ENCODE results near the gene FAM193A.
A peak's percentile ranks its signal among the peaks of the same experiment; 100 is the strongest.
"Not testable (repeated sequence)": the region's sequence is repeated elsewhere in the genome, so short reads cannot be mapped to it uniquely, and the experiment has no call there.

The FAM193A gene, protein sequence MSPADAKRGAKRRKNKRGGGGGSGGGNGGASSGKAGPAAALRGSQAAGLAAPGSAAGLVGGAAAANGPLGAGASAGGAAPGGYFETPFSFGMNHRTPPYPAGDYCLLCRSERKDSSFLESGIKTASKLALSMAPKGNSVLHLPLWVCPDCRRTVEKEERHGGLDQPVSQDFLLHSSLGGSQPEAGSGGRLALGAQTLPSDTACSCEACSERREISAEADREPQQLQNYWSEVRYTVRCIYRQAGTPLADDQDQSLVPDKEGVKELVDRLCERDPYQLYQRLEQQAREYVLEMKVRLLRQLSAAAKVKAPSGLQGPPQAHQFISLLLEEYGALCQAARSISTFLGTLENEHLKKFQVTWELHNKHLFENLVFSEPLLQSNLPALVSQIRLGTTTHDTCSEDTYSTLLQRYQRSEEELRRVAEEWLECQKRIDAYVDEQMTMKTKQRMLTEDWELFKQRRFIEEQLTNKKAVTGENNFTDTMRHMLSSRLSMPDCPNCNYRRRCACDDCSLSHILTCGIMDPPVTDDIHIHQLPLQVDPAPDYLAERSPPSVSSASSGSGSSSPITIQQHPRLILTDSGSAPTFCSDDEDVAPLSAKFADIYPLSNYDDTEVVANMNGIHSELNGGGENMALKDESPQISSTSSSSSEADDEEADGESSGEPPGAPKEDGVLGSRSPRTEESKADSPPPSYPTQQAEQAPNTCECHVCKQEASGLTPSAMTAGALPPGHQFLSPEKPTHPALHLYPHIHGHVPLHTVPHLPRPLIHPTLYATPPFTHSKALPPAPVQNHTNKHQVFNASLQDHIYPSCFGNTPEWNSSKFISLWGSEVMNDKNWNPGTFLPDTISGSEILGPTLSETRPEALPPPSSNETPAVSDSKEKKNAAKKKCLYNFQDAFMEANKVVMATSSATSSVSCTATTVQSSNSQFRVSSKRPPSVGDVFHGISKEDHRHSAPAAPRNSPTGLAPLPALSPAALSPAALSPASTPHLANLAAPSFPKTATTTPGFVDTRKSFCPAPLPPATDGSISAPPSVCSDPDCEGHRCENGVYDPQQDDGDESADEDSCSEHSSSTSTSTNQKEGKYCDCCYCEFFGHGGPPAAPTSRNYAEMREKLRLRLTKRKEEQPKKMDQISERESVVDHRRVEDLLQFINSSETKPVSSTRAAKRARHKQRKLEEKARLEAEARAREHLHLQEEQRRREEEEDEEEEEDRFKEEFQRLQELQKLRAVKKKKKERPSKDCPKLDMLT (N-terminal part only)

DNA sequence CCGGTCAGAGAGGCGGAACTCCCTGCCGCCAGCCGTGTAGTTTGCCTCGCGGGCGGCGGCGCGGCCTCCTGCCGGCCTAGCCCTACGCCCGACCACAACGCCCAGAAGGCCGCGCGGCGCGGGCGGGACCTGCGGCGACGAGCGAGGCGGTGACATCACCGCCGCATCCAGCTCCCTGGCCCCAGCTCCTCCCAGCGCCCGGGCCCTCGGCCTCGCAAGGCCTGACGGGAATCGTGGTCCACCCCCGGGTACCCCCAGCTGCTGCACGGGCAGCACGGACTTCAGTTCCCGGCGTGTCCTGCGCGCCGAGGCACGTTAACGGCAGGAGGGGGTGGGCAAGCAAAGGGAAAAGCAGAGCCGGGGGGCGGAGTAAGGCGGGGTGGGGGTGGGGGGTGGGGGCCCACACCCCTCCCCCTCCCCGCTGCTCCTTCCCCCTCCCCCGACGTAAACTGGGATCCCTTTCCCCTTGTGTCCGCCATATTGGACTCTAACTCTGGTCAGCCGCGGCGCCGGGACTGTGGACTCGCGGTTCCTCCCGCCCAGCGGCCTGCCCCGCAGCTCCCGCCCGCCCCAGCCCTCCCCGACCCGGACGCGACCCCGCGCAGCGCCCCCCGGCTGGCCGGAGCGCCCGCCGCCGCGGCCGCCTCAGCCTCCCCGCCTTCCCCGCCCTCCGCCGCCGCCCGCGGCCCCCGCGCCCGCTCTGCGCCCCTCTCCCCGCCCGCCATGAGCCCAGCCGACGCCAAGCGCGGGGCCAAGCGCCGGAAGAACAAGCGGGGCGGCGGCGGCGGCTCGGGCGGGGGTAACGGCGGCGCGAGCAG, at the start of gene FAM193A:
TSS of gene FAM193A (plus strand) at position 455 of the 818 bp plus-strand sequence. CDS start at position 724, 269 bp downstream.
- peak; percentile 99 for DNase-seq (ENCODE audit: low read depth, low spot score)

DNA sequence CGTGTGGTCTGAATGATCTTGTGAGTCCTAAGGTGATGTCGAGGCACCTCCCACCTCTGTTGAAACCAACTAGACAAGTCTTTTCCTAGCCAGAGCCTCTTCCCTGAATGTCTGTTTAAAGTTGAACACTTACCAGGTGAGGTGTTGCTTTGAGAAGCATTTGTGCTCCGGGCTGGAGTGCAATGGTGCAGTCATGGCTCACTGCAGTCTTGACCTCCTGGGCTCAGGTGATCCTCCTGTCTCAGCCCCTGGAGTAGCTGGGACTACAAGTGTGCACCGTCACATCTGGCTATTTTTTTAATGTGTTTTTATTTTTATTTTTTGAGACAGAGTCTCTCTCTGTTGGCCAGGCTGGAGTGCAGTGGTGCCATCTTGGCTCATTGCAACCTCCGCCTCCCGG, 49.5 kb upstream of the FAM193A start:
- no peak for DNase-seq (ENCODE audit: low read depth, low spot score)

DNA sequence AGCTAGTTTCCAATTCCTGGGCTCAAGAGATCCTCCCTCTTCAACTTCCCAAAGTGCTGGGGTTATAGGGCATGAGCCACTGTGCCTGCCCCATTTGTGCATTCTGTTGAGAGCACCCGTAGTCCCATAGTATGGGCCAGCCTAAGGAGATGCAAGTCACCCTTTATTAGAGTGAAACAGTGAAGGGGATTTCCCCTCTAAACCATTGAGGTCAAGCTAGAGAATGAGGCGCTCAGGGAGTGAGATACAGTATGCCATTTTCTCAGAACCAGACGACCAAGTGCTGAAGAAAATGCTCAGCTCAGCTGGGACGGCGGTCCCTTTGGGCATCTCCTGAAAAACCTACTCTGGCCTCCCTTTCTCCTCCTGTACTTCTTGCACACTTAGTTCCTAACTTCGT, 48.8 kb upstream of the FAM193A start:
- no peak for DNase-seq (ENCODE audit: low read depth, low spot score)

DNA sequence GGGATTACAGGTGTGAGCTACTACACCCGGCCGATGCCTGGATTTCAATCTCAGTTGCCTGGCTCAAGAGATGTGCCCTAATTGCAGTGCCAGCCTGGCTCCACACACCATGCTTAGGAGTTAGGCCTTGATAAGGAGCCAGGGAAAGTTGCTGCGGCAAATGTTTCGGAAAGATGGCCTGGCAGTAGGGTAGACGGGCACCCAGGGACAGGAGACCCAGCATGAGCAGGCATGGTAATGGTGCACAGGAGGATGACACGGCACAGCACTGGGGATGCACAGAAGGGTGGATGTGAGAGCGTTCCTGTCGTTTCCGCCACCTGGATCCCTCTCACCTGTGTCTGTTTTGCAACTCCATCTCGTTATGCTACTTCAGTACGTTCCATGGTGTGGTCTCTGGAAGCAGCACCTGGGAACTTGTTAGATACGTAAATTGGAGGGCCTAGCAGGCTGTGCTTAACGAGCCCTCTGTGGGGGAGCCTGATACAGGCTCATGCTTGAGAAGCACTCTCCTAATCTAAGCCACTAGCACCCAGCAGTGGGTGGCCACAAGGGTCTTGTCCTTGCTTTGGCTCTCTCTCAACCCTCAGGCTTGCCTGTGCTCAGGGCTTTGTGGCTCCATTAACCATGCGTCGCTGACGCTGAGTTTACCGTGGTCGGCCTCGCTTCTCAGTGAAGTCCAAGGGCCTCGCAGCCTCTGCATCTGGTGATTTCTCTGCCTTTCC, 47.2 kb upstream of the FAM193A start:
- DNase-seq (ENCODE audit: low read depth, low spot score), result no peak

DNA sequence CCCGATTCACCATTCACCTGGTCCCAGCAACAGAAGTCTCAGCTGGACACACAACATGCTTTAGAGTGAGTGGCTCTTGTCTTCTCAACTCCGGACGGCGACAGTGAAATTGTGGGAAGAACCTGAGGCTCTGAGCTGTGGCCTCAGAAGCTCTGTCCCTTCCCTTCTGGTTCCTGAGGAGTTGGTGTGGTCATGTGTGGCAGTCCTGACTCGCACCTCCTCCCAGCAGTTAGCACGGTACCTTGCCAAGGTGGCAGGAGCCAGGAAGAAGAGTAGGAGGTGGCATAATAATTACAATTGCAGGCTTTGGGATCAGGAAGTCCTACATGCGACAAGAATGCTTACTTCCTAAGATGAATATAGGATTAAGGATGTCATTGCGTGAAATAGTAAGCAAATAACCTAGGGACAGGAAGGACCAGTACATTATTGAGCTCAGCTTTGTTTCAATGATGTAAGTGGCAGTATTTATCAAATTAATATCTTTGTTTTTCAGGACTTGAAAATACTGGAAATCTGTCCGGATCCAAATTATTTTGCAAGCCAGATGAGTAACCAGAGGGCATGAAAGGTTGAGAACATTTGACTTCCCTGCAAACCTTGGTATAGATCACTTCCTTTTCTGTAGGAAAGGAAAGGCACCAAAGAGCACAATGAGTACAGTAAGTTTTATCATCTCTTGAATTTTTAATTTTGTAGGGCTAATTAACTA, 46.5 kb upstream of the FAM193A start:
- DNase-seq (ENCODE audit: low read depth, low spot score), result no peak

DNA sequence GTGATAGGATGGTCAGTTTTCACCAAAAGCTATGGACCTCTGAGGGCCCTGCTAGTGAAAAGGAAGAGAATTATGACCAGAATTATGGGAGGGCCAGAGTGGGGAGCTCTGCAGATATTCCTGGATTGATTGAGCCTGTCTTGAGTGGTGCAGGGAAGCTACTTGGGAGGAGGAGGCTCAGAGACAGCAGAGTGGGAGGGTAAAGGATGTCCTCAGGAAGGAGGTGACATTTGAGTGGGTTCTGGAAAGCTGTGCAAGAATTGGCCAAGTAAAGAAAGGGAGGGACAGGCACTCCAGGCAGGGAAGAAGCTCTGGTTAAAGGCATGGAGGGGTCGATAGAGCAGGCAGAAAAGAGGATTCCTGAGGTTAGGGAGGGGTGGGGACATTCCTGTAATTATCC, 43.5 kb upstream of the FAM193A start:
- DNase-seq (ENCODE audit: low read depth, low spot score), result no peak

DNA sequence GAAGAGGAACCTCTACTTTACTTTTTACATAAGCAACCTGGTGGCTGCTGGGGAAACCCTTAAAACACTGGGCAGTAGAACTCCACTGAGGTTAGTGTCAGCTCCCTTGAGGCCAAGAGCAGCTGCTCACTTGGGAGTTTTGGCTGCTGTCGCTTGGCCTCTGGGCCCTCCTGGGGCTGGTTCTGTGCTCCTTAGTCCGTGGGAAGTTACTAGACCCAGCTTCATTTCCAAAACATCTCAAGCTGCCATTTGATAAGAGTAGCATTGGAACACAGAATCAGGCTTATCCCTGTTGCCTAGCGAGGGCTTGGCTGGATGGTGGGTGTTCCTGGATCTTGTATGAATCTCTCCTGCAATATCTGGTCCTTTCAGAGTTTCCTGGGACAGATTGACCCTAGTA, 41.5 kb upstream of the FAM193A start:
- no peak for DNase-seq (ENCODE audit: low read depth, low spot score)

DNA sequence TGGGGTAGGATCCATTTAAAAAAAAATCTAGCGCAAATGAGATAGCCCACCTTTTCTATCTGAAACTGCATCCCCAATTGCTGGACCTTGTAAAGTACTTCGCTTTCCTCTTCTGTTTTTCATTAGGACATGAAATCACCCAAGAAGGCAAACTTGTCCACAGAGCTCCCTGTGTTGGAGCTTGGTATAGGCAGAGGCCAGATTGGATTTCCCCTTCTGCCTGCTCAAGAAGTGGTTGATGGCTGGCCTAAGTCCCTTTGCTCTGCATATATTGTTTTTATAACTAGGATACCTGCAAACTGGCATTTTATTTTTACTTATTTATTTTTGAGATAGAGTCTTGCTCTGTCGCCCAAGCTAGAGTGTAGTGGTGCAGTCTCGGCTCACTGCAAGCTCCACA, 39.1 kb upstream of the FAM193A start:
- DNase-seq (ENCODE audit: low read depth, low spot score), result no peak

DNA sequence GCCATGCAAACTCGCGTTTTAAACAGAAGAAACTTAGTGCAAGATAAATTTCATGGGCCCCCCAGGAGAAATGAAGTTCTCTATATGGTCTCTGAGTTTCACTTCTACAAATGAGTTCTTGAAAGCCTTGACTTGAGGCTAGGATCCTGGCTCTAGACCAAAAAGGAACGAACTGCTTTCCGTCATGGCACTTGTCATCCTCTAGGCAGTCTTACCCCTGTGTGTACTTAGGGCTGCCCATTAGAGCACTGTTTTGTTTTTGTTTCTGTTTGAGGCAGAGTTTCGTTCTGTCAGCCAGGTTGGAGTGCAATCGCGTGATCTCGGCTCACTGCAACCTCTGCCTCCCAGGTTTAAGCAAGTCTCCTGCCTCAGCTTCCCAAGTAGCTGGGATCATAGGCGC, 38.5 kb upstream of the FAM193A start:
- DNase-seq (ENCODE audit: low read depth, low spot score), result no peak

DNA sequence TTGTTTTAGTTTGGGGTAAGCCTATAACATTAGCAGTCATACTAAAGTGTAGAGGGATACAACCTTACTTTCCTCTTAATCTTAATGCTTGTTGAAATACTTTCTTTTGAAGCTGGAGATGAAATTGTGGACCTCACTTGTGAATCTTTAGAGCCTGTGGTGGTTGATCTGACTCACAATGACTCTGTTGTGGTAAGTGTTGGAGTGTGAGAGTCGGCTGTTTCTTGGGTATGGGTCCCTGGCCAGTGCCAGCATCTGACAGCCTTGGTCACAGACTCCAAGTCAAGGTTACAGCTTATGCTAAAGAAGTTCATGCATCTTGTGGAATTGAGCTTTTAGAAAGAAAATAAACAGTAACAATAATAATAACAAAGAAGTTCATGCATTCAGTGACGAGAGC, 35.9 kb upstream of the FAM193A start:
- no peak for DNase-seq (ENCODE audit: low read depth, low spot score)

DNA sequence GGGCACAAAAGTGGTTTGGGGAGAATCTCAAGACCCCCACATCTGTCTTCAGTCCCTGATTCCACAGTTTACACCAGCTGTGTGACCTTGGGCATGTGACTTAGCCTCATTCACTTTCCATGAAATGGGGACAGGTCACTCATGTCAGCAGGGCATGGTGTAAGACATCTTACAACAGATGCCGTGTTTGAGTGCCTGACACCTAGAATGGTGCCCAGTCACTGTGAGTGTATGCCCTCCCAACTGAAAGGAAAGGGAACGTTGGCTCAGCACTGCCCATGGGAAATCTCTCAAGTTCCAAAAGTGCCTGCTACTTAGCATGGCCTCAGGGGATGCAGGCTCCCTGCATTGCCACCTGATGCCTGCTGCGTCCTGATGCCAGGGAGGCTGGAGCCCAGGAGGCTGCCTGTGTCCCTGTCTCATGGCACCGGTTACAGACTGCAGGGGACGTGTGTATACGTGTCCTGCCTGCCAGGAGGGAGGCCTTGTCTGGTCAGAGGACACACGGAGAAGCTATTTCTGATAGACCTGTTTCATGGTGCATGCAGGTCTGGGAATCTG, 35.3 kb upstream of the FAM193A start:
- DNase-seq (ENCODE audit: low read depth, low spot score), result no peak

DNA sequence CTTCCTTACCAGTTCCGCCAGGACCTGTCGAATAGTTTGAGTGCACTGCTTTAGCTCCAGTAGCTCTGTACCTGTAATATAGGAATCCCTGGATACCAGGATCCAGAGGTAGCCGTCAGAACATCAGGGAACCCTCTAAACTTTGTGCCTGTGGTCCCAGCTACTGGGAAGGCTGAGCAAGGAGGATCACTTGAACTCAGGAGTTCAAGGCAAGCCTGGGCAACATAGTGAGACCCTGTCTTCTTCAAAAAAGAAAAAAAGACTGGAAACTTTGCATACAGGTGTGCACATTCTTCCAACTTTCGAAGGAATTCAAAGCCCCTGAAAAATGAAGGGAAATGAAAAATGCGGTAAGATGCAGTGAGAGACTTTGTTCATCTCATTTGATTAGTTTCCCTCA, 32.6 kb upstream of the FAM193A start:
- DNase-seq (ENCODE audit: low read depth, low spot score), result no peak

DNA sequence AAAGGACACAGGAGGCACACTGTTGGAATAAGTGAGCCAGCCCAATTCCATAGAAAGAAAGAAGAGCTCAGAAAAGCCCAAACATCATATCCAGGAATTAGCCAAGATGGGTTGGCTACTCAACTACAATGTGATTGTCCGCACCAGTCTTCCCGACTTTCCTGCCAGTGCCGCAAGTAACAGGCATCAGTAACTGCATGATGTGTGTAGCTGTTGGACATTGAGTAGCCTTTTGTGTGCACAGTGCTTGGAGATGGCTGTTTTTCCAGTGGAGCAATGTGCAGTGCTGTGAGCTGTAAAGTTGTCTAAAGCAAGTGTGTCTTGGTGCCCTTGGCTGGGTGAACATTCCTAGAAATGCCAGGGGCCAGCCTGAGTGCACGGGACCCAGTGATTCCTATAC, 29.2 kb upstream of the FAM193A start:
- DNase-seq (ENCODE audit: low read depth, low spot score), result no peak

DNA sequence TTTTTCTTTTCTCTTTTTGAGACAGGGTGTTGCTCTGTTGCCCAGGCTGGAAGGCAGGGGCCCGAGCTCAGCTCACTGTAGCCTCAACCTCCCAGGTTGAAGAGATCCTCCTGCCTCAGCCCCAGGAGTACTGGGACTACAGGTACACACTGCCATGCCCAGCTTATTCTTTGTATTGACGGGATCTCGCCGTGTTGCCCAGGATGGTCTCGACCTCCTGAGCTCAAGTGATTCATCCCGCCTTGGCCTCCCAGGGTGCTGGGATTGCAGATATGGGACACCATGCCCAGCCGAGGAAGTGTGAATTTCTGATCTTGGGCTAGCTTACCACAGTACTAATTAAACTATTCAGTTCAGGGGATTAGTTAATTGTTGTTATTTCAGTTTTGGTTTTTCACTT, 28.6 kb upstream of the FAM193A start:
- DNase-seq (ENCODE audit: low read depth, low spot score), result no peak

DNA sequence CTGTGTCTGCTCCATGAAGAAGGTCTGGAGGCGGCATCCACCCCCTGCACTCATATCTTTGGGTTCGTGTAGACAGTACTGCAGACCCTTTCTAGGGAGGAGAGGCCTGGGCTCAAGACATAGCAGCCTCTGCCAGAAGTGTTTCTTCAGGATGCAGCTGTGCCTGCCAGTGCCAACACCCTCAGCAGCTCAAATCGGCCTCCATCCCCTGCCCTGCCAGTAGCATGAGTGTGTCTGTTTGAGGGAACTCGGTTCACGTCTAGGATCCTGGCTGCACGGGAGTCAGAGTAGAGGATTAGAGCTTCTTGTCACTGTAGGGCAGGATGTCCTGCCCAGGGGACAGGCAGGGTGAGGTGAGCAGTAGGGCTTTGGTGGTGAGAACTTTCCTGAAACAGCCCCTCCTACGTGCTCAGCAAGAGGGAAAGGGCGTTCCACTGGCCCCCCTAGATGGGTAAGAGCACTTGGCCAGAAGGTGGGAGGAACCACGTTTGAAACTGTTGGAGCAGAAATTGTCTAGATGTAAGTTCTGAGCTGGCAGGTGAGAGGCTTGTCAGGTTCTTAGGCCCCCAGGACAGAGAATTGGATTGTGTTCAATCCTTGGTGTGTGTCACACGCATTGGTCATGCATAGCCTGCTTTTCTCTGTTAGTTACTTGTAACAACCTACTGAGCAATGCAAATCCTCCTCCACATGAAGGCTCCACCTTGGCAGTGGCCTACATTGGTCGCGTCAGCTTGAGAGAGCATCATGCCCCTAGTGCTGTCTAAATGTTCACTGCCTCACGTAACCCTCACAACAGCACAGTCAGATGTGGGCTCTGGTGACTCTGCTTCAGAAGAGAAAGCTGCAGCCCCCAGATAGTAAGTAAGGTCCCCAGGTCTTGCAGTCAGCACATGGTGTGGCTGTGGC, 25.8 kb upstream of the FAM193A start:
- no peak for DNase-seq (ENCODE audit: low read depth, low spot score)

DNA sequence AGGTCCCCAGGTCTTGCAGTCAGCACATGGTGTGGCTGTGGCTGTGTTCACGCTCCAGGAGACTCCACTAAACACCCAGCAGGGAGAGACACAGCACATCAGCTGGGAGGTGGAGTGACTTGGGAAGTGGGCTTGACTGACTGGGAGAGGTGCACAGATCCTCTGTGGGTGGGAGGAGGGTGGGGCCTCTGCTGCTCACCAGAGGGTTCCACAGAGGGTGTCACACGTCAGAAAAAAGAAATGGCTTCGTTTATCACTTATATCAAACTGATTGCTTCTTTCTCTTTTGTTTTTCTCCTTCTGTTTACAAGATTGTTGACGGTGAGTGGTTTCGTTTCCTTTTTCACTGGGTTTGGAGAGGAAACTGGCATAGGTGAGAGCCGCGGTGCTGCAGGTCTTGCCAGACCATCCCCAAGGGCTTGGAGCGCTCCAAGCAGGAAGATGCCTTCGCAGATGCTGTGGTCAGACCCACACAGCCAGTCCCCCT, 24.8 kb upstream of the FAM193A start:
- no peak for DNase-seq (ENCODE audit: low read depth, low spot score)

DNA sequence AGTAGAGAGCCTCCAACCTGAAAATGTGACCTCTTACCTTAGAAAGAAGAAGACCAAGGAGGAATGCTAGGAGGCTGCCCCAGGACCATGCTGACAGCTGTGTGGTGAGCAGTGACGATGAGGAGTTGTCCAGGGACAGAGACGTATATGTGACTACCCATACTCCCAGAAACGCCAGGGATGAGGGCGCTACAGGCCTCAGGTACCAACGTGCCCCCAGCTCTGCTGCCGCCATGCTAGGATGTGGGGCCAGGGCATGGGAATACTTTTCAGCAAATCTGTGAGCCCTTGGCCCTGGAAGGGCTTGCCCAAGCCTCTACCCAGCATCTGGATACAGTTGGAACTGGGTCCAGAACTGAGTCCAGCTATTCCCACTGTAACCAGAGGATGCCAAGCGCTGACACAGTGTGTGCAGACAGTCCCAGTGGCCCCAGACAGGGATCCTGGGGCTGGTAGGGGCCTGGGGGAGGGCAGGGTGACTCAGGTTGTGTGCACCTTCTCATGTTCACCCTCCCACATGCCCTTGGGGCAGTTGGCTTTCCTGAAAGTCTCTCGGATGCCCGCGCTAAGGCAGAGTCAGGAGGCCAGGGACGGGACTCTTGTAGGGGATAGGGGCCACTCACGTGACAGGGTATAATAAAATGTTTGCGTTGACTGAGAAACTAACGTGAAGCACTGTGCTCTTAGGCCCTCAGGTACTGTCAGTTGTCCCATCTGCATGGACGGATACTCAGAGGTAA, 23.9 kb upstream of the FAM193A start:
- DNase-seq (ENCODE audit: low read depth, low spot score), result no peak

DNA sequence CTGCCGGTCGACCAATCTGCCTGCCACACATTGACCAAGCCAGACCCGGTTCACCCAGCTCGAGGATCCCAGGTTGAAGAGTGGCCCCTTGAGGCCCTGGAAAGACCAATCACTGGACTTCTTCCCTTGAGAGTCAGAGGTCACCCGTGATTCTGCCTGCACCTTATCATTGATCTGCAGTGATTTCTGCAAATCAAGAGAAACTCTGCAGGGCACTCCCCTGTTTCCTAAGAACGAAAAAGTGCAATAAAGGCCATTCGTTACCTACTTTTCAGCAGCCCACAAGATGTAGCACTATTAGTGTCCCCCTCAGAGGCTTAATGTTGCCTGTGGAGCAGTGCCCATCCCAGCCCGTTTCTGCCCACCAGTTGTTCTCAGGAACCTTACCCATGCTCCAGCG, 22.3 kb upstream of the FAM193A start:
- not testable (repeated sequence) for DNase-seq (ENCODE audit: low read depth, low spot score)
